Right renal pelvis (tissue), 4 donors: Measurements from ENCODE around the gene CST6. TPM values are rescaled to one million over a fixed set of nuclear protein-coding genes. Genes with fewer than 3 reads are reported as not detected.
"Not testable (repeated sequence)": the region's sequence is repeated elsewhere in the genome, so short reads cannot be mapped to it uniquely, and the experiment has no call there.

Source experiments
- DNase-seq, 4 donors: peaks; one replicate each; pipeline ENCODE4 v3.0.0-alpha.2; 2013; ENCODE audit warnings: low read depth in 4 of 4, low spot score in 3 of 4, missing footprints in 1 of 4
- polyA plus RNA-seq, 4 donors: library from polyadenylated mRNA; unstranded; fragments of 120-200 nt; gene quantifications; one replicate each; pipeline ENCODE4 v1.2.1, GENCODE V29; 2013; ENCODE audit not compliant: insufficient read length in 4 of 4

The CST6 gene
- polyA plus RNA-seq, 4 donors = not detected

GRCh38 chr11:66012946-66013761 is 1.3 kb downstream of the CST6 start:
- no peak for DNase-seq

DNA sequence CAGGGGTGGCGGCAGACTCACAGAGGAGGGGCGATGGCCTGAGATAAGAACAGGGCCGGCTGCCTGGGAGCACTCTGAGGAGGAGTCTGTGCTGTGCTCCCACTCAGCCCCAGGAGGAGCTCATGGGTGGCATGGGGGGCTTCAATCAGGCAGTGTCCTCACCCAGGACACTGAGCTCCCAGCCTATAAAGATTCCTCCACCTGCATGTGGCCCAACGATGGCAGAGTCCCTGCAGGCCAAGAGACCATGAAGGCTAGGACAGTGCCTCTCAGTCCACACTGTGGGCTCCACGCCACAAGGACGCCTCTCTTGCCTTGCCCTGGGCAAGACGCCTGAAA is 1.9 kb downstream of the CST6 start:
- no peak for DNase-seq

- DNase-seq = no peak
Measured at GRCh38 chr11:66014804-66015453, 3.1 kb downstream of the CST6 start.

DNA sequence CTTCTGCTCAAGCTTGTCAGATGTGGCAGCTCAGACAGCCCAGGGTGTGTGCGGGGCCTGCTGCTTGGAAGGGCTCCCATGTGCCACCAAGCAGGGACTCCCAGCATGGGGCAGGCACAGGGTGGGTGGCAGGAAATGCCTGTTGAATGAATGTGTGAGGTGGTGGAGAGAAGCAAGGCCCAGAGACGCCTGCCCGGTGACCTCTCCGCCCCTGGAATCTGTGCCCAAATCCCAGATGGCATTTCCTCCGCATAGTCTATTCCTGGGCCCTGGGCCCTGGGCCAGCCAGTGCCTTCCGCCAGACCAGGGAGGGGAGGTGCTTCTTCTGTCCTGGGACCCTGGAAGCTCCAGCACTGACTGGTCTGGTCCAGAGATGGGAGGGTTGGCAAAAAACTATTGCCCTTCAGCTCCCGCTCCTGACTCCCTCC is 3.7 kb downstream of the CST6 start:
- DNase-seq = no peak

DNA sequence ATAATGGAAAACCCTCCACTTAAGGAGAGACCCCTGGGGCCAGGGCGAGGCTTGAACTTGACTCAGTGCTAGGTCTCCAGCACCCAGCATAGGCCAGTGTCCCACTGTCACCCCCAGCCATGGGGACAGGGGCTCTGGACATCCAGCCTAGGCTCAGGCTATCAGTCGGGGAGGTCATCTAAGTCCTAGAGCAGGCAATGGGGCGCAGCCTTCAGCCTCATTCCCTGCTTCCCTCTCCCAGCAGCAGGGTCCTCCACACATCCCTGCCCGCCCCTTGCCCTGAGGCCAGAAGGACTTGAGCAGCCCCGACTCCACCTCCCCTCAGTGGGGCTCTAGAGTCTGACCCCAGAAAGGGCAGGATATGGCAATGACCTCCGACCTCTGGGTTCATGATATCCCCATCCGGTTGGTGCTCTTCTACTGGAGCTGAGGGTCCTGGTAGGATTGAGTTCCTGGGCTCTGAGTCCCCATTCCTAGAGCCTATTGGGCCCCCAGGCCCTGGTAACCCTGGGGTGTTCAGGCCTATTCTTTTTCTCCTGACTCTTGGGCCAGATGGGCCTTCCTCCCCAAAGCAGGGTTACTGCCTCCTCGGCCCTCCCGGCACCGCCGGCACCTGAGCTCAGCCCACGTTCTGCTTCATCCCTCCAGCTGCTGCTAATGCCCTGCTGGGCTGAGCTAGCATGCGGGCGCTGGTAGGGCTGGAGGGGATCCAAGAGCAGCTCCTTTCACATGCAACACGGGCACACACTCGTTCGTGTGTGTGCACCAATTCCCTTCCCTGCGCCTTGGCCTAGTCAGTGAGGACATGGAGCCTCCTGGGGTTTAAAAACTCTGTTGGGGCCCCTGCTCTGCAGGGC is 4.4 kb downstream of the CST6 start:
- DNase-seq = no peak

GRCh38 chr11:66016793-66017177 is 5.0 kb downstream of the CST6 start:
- no peak for DNase-seq

- no peak for DNase-seq
Measured at GRCh38 chr11:66017321-66017720, 5.5 kb downstream of the CST6 start.

GRCh38 chr11:66020212-66020611 is 8.4 kb downstream of the CST6 start:
- DNase-seq = no peak

DNA sequence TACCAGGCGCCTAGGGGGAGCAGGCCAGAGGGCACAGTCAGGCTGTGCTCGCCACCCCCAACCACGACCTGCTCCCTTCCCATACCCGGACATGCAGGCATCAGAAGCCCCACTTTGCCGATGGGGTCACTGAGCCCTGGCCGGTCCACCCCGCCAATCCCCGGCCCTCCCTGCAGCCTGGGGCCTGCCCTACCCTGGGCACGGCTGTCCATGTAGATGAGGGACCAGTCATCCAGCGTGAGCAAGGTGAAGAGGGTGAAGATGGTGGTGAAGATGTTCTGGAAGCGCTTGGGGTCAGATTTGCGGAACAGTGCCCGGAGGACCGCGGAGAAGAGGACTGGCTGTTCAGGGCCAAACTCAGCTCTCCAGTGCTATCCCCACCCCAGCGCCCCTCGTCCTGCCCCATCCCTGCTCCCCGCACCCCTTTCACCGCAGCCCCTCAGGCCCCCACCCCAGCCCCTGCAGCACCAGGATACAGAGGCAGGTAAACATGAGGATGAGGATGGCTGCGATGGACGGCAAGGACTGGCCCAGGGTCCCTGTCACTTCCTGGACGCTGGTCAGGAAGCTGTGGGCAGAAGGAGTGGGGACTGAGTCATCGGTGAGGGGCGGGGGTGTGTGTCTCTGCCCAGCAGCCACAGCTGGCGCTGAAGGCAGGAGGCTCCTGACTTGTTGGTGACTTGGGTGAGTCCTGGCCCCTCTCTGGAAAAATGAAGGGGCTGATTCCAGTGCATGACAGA is 9.0 kb downstream of the CST6 start:
- no peak for DNase-seq

DNA sequence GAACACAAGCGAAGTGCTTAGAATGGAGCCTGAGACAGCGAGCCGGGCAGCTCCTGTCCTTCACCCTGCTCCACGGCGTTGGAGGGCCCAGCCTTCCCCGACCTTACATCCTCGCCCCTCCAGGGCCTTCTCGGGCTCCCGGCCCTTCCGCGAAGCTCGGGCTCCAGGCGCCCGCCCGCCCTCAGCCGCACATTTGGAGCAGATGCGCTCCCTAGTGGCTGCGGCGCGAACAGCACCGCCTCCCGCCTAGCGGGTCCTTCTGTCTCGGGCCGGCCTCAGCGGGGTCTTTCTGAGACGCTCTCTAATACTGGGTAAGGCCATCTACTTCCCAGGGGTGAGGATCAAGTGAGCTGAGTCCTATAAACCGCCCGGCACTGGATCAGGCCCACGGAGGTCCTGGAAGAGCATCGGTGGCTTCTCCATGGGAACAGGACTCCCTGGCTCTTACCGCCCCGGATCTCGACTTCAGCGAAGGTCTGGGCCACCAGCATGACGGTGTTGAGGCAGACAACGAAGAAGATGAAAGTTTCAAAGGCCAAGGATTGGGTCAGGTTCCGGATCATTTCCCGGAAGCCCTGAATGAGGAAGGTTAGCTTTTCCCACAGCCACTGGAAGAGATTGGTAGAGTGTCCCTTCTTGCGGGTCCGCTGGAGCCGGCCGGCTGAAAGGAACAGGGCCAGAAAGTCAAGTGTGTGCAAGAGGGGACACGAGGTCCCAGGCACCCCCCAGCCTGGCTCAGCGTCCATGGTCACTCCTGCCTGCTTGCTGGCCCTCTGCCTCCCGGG is 10.8 kb downstream of the CST6 start:
- DNase-seq = peak in 3 of 4 donors; percentile 35 to 60 (median 36)

- DNase-seq = not testable (repeated sequence)
Measured at GRCh38 chr11:66023186-66023440, 11.3 kb downstream of the CST6 start.

DNA sequence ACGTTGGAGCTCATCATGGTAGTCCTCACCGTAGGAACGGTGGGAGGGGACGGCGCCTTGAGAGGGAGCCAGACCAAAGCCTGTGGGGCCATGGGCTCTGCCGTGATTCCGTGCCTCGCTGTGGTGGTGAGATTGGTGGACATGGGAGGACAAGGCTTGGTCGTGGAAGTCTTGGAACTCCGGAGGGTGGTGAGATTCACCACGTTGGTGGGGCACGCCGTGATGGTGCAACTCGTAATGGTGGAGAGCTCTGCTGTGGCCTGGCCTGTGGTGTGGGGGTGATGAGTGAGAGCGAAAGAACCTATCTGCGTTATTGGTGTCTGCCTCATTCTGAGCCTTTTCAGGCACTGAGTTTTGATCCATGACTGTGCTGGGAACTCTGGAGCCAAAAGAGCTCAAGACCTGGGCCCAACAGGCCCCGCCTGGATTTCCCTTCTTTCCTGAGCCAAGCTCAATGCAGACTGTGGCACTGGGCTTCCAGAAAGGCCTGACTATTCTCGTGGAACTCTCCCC is 14.3 kb downstream of the CST6 start, which contains the start of gene CATSPER1:
Gene CATSPER1, minus strand, starts transcription at position 463 of the 513 bp plus-strand sequence. Its CDS starts 100 bp downstream, at position 363.
- no peak for DNase-seq

- DNase-seq = no peak
Measured at GRCh38 chr11:66032957-66033735, 21.3 kb downstream of the CST6 start.

GRCh38 chr11:66035653-66036333 is 24.0 kb downstream of the CST6 start:
- no peak for DNase-seq

- DNase-seq = no peak
Measured at GRCh38 chr11:66036334-66036710, 24.5 kb downstream of the CST6 start.

GRCh38 chr11:66037327-66037726 is 25.5 kb downstream of the CST6 start:
- DNase-seq = no peak

- DNase-seq = no peak
Measured at GRCh38 chr11:66039765-66040164, 28.0 kb downstream of the CST6 start.

GRCh38 chr11:66042227-66042995 is 30.6 kb downstream of the CST6 start:
- no peak for DNase-seq
